PFSK-1 (cell line): ENCODE results near the gene ALOX12B.

Experiments used
- FOXP2 ChIP-seq: optimal IDR thresholded peaks from 2 replicates; pipeline ENCODE3; 2011; ENCODE audit warnings: borderline replicate concordance, control low read depth, inconsistent platforms; ENCODE audit not compliant: insufficient read depth; ENCODE audit errors: extremely low read length, extremely low read depth
- POLR2AphosphoS5 ChIP-seq: IDR thresholded peaks from 2 replicates; pipeline ENCODE4 v1.6.1; 2012; ENCODE audit warnings: low read depth, mild to moderate bottlenecking, control low read depth, low read length, moderate library complexity
- SIN3A ChIP-seq: IDR thresholded peaks from 2 replicates; pipeline ENCODE4 v1.6.1; 2012; ENCODE audit warnings: mild to moderate bottlenecking, low read length, moderate library complexity, borderline replicate concordance; ENCODE audit not compliant: insufficient read depth
- TAF1 ChIP-seq: IDR thresholded peaks from 2 replicates; pipeline ENCODE4 v1.6.1; 2012; ENCODE audit warnings: low read length, control low read depth, borderline replicate concordance; ENCODE audit not compliant: insufficient read depth
- TF ChIP-seq, protein P1 (sequence below), 2 experiments: IDR thresholded peaks; 2 replicates each; pipeline versions ENCODE4 v1.6.1 to v1.8.0; 2011 to 2012; ENCODE audit warnings: low read depth in 2 of 2, low read length in 2 of 2, control low read depth in 1 of 2, inconsistent platforms in 1 of 2, mild to moderate bottlenecking in 1 of 2, moderate library complexity in 1 of 2; ENCODE audit not compliant: insufficient read depth in 1 of 2

DNA sequence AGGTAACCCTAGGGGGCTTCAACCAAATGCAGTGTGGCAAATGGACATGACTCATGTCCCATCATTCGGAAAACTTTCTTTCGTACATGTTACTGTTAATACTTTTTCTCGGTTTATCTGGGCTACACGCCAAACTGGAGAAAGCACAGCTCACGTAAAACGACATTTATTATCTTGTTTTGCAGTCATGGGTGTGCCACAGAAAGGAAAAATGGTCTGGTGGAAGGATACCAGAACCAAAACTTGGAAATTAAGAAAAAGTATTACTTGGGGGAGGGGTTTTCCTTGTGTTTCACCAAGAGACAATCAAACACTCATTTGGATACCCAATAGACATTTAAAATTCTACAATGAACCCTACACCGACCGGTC, 25.1 kb downstream of the ALOX12B start:
- TF ChIP-seq POLR2AphosphoS5 (no peak), TAF1 (no peak), SIN3A (no peak), FOXP2 (no peak)
- TF ChIP-seq, protein P1, sequence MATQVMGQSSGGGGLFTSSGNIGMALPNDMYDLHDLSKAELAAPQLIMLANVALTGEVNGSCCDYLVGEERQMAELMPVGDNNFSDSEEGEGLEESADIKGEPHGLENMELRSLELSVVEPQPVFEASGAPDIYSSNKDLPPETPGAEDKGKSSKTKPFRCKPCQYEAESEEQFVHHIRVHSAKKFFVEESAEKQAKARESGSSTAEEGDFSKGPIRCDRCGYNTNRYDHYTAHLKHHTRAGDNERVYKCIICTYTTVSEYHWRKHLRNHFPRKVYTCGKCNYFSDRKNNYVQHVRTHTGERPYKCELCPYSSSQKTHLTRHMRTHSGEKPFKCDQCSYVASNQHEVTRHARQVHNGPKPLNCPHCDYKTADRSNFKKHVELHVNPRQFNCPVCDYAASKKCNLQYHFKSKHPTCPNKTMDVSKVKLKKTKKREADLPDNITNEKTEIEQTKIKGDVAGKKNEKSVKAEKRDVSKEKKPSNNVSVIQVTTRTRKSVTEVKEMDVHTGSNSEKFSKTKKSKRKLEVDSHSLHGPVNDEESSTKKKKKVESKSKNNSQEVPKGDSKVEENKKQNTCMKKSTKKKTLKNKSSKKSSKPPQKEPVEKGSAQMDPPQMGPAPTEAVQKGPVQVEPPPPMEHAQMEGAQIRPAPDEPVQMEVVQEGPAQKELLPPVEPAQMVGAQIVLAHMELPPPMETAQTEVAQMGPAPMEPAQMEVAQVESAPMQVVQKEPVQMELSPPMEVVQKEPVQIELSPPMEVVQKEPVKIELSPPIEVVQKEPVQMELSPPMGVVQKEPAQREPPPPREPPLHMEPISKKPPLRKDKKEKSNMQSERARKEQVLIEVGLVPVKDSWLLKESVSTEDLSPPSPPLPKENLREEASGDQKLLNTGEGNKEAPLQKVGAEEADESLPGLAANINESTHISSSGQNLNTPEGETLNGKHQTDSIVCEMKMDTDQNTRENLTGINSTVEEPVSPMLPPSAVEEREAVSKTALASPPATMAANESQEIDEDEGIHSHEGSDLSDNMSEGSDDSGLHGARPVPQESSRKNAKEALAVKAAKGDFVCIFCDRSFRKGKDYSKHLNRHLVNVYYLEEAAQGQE (IDR thresholded peaks at IDR 0.05; ENCODE audit: insufficient read depth in 1 of 2, low read depth in 2 of 2, low read length in 2 of 2): no peak
